ENCODE results near the gene GSTM1.
"Not testable (repeated sequence)": the region's sequence is repeated elsewhere in the genome, so short reads cannot be mapped to it uniquely, and the experiment has no call there.

GSTM1 gene

GRCh38 chr1:109659997-109660690 is 27.5 kb upstream of the GSTM1 start:
- Histone ChIP-seq H3K4me3 (ENCODE audit: low read depth in 1 of 5, low read length in 5 of 5) (no peak overlapping the region), H3K27ac (ENCODE audit: low read depth, low read length) (no peak overlapping the region), H3K36me3 (ENCODE audit: control insufficient read depth in 5 of 5, insufficient read depth in 5 of 5, low read length in 5 of 5) (peaks cover 0 to 48% (median 31%) of the 10 kb centered on the region in 5 donors), H3K27me3 (ENCODE audit: control insufficient read depth in 5 of 5, insufficient read depth in 4 of 5, low read length in 5 of 5) (no peaks in the 10 kb centered on the region), H3K4me1 (ENCODE audit: control insufficient read depth in 5 of 5, insufficient read depth in 5 of 5, low read length in 5 of 5) (peaks cover 0 to 18% (median 16%) of the 10 kb centered on the region in 5 donors), H3K9me3 (ENCODE audit: control insufficient read depth in 5 of 5, low read length in 5 of 5) (no peaks in the 10 kb centered on the region), H3K9ac (ENCODE audit: low read length in 5 of 5) (no peak overlapping the region)

- H3K9me3 ChIP-seq (ENCODE audit: control insufficient read depth in 5 of 5, low read length in 5 of 5); H3K27ac ChIP-seq (ENCODE audit: low read depth, low read length); H3K9ac ChIP-seq (ENCODE audit: low read length in 5 of 5): not testable (repeated sequence)
These were observed 27.0 kb upstream of the GSTM1 start for GRCh38 chr1:109660691-109661026.

DNA sequence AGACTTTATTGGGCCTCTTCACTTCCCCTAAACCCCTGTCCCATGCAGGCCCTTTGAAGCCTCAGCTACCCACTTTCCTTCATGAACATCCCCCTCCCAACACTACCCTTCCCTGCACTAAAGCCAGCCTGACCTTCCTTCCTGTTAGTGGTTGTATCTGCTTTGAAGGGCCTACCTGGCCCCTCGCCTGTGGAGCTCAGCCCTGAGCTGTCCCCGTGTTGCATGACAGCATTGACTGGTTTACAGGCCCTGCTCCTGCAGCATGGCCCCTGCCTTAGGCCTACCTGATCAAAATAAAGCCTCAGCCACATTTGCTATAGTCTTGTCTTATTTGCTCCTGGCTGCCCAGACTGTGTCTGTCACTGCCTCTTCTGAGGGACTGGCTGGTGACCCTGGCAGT is 26.2 kb upstream of the GSTM1 start:
- Histone ChIP-seq H3K36me3 (ENCODE audit: control insufficient read depth in 5 of 5, insufficient read depth in 5 of 5, low read length in 5 of 5) (peaks cover 0 to 49% (median 31%) of the 10 kb centered on the region in 5 donors), H3K4me1 (ENCODE audit: control insufficient read depth in 5 of 5, insufficient read depth in 5 of 5, low read length in 5 of 5) (peaks cover 0 to 10% (median 6%) of the 10 kb centered on the region in 5 donors), H3K27me3 (ENCODE audit: control insufficient read depth in 5 of 5, insufficient read depth in 4 of 5, low read length in 5 of 5) (no peaks in the 10 kb centered on the region), H3K9ac (ENCODE audit: low read length in 5 of 5) (no peak overlapping the region), H3K9me3 (ENCODE audit: control insufficient read depth in 5 of 5, low read length in 5 of 5) (no peaks in the 10 kb centered on the region), H3K27ac (ENCODE audit: low read depth, low read length) (no peak overlapping the region), H3K4me3 (ENCODE audit: low read depth in 1 of 5, low read length in 5 of 5) (no peak overlapping the region)

More at GRCh38 chr1:109660691-109661026, 27.0 kb upstream of the GSTM1 start:
- H3K4me1 ChIP-seq (ENCODE audit: control insufficient read depth in 5 of 5, insufficient read depth in 5 of 5, low read length in 5 of 5): peaks cover 0 to 13% (median 11%) of the 10 kb centered on the region in 5 donors
- not testable (repeated sequence) for H3K4me3 ChIP-seq (ENCODE audit: low read depth in 1 of 5, low read length in 5 of 5); H3K27me3 ChIP-seq (ENCODE audit: control insufficient read depth in 5 of 5, insufficient read depth in 4 of 5, low read length in 5 of 5)
- peaks cover 0 to 49% (median 31%) of the 10 kb centered on the region in 5 donors for H3K36me3 ChIP-seq (ENCODE audit: control insufficient read depth in 5 of 5, insufficient read depth in 5 of 5, low read length in 5 of 5)

- Histone ChIP-seq H3K4me3 (ENCODE audit: low read depth in 1 of 5, low read length in 5 of 5) (no peak overlapping the region), H3K36me3 (ENCODE audit: control insufficient read depth in 5 of 5, insufficient read depth in 5 of 5, low read length in 5 of 5) (peaks cover 0 to 29% (median 15%) of the 10 kb centered on the region in 5 donors), H3K9ac (ENCODE audit: low read length in 5 of 5) (no peak overlapping the region), H3K9me3 (ENCODE audit: control insufficient read depth in 5 of 5, low read length in 5 of 5) (no peaks in the 10 kb centered on the region), H3K27ac (ENCODE audit: low read depth, low read length) (no peak overlapping the region), H3K4me1 (ENCODE audit: control insufficient read depth in 5 of 5, insufficient read depth in 5 of 5, low read length in 5 of 5) (peaks cover 2 to 13% (median 12%) of the 10 kb centered on the region in 5 donors), H3K27me3 (ENCODE audit: control insufficient read depth in 5 of 5, insufficient read depth in 4 of 5, low read length in 5 of 5) (no peaks in the 10 kb centered on the region)
These were observed 22.9 kb upstream of the GSTM1 start for GRCh38 chr1:109664671-109665070.

GRCh38 chr1:109667452-109668122 is 20.0 kb upstream of the GSTM1 start, which contains the start of gene GSTM2:
Gene GSTM2 (plus strand): TSS chr1:109668057. CDS start chr1:109668116, 59 bp downstream.
- Histone ChIP-seq H3K36me3 (ENCODE audit: control insufficient read depth in 5 of 5, insufficient read depth in 5 of 5, low read length in 5 of 5) (peaks cover 0 to 11% (median 5%) of the 10 kb centered on the region in 5 donors), H3K4me1 (ENCODE audit: control insufficient read depth in 5 of 5, insufficient read depth in 5 of 5, low read length in 5 of 5) (peaks cover 2 to 13% (median 12%) of the 10 kb centered on the region in 5 donors), H3K27me3 (ENCODE audit: control insufficient read depth in 5 of 5, insufficient read depth in 4 of 5, low read length in 5 of 5) (no peaks in the 10 kb centered on the region), H3K9ac (ENCODE audit: low read length in 5 of 5) (peak within 1 kb of the TSS in 4 of 5 donors; percentile 53 to 74 (median 65)), H3K27ac (ENCODE audit: low read depth, low read length) (no peak within 1 kb of the TSS), H3K4me3 (ENCODE audit: low read depth in 1 of 5, low read length in 5 of 5) (peak within 1 kb of the TSS; percentile 62 to 79 (median 72)), H3K9me3 (ENCODE audit: control insufficient read depth in 5 of 5, low read length in 5 of 5) (no peaks in the 10 kb centered on the region)

GRCh38 chr1:109668123-109668775 is 19.4 kb upstream of the GSTM1 start:
- no peaks in the 10 kb centered on the region for H3K27me3 ChIP-seq (ENCODE audit: control insufficient read depth in 5 of 5, insufficient read depth in 4 of 5, low read length in 5 of 5)
- peak overlapping the region; percentile 62 to 79 (median 72) for H3K4me3 ChIP-seq (ENCODE audit: low read depth in 1 of 5, low read length in 5 of 5)
- H3K36me3 ChIP-seq (ENCODE audit: control insufficient read depth in 5 of 5, insufficient read depth in 5 of 5, low read length in 5 of 5): peaks cover 0 to 15% (median 8%) of the 10 kb centered on the region in 5 donors
- no peak overlapping the region for H3K27ac ChIP-seq (ENCODE audit: low read depth, low read length)
- H3K4me1 ChIP-seq (ENCODE audit: control insufficient read depth in 5 of 5, insufficient read depth in 5 of 5, low read length in 5 of 5): peaks cover 2 to 13% (median 12%) of the 10 kb centered on the region in 5 donors
- H3K9ac ChIP-seq (ENCODE audit: low read length in 5 of 5): peak overlapping the region in 3 of 5 donors; percentile 64 to 74 (median 66)
- no peaks in the 10 kb centered on the region for H3K9me3 ChIP-seq (ENCODE audit: control insufficient read depth in 5 of 5, low read length in 5 of 5)

DNA sequence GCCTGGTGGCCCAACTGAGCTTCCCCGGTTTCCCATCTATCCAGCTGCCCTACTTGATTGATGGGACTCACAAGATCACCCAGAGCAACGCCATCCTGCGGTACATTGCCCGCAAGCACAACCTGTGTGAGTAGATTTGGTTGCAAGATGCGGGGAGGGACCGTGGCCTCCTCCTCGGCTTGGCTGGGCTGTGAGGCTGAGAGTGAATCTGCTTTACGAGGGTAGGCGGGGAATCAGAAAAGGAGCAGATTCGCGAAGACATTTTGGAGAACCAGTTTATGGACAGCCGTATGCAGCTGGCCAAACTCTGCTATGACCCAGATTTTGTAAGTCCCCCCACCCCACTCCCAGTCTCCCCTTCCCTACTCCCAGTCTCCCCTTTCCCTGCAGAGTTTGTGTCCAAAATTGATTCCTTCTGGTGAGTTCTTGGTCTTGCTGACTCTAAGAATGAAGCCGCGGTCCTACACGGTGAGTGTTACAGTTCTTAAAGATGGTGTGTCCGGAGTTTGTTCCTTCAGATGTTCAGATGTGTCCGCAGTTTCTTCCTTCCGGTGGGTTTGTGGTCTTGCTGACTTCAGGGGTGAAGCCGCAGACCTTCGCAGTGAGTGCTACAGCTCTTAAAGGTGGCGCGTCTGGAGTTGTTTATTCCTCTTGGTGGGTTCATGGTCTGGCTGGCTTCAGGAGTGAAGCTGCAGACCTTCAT is 18.2 kb upstream of the GSTM1 start:
- H3K9ac ChIP-seq (ENCODE audit: low read length in 5 of 5): no peak overlapping the region
- H3K9me3 ChIP-seq (ENCODE audit: control insufficient read depth in 5 of 5, low read length in 5 of 5): no peaks in the 10 kb centered on the region
- H3K27ac ChIP-seq (ENCODE audit: low read depth, low read length): no peak overlapping the region
- peaks cover 0 to 21% (median 9%) of the 10 kb centered on the region in 5 donors for H3K36me3 ChIP-seq (ENCODE audit: control insufficient read depth in 5 of 5, insufficient read depth in 5 of 5, low read length in 5 of 5)
- no peak overlapping the region for H3K4me3 ChIP-seq (ENCODE audit: low read depth in 1 of 5, low read length in 5 of 5)
- H3K4me1 ChIP-seq (ENCODE audit: control insufficient read depth in 5 of 5, insufficient read depth in 5 of 5, low read length in 5 of 5): peaks cover 2 to 13% (median 12%) of the 10 kb centered on the region in 5 donors
- no peaks in the 10 kb centered on the region for H3K27me3 ChIP-seq (ENCODE audit: control insufficient read depth in 5 of 5, insufficient read depth in 4 of 5, low read length in 5 of 5)

GRCh38 chr1:109669949-109670302 is 17.7 kb upstream of the GSTM1 start:
- not testable (repeated sequence) for H3K4me3 ChIP-seq (ENCODE audit: low read depth in 1 of 5, low read length in 5 of 5); H3K27me3 ChIP-seq (ENCODE audit: control insufficient read depth in 5 of 5, insufficient read depth in 4 of 5, low read length in 5 of 5); H3K9me3 ChIP-seq (ENCODE audit: control insufficient read depth in 5 of 5, low read length in 5 of 5); H3K27ac ChIP-seq (ENCODE audit: low read depth, low read length); H3K9ac ChIP-seq (ENCODE audit: low read length in 5 of 5)
- Histone ChIP-seq H3K4me1 (ENCODE audit: control insufficient read depth in 5 of 5, insufficient read depth in 5 of 5, low read length in 5 of 5) (peaks cover 2 to 13% (median 12%) of the 10 kb centered on the region in 5 donors), H3K36me3 (ENCODE audit: control insufficient read depth in 5 of 5, insufficient read depth in 5 of 5, low read length in 5 of 5) (peaks cover 0 to 21% (median 9%) of the 10 kb centered on the region in 5 donors)

- no peak overlapping the region for H3K9ac ChIP-seq (ENCODE audit: low read length in 5 of 5)
- no peaks in the 10 kb centered on the region for H3K9me3 ChIP-seq (ENCODE audit: control insufficient read depth in 5 of 5, low read length in 5 of 5)
- H3K4me1 ChIP-seq (ENCODE audit: control insufficient read depth in 5 of 5, insufficient read depth in 5 of 5, low read length in 5 of 5): peaks cover 2 to 13% (median 12%) of the 10 kb centered on the region in 5 donors
- H3K27me3 ChIP-seq (ENCODE audit: control insufficient read depth in 5 of 5, insufficient read depth in 4 of 5, low read length in 5 of 5): no peaks in the 10 kb centered on the region
- no peak overlapping the region for H3K4me3 ChIP-seq (ENCODE audit: low read depth in 1 of 5, low read length in 5 of 5)
- peaks cover 0 to 17% (median 9%) of the 10 kb centered on the region in 5 donors for H3K36me3 ChIP-seq (ENCODE audit: control insufficient read depth in 5 of 5, insufficient read depth in 5 of 5, low read length in 5 of 5)
- no peak overlapping the region for H3K27ac ChIP-seq (ENCODE audit: low read depth, low read length)
These were observed 16.6 kb upstream of the GSTM1 start for GRCh38 chr1:109671067-109671466.

Measured in subcutaneous abdominal adipose tissue (tissue), 5 donors.